KMS-11 (cell line): ENCODE data around the gene KIF1C.

Experiments
- H2AFZ ChIP-seq: fragments of 200-600 bp; sonication (generic); 2 replicates; pipeline ENCODE4 v1.6.1; 2016; ENCODE audit warnings: antibody characterized with exemption, mixed run types, low read depth
- H3K27ac ChIP-seq: fragments of 200-600 bp; sonication (generic); 2 replicates; pipeline ENCODE4 v1.6.1; 2016; ENCODE audit warnings: mild to moderate bottlenecking, mixed run types
- H3K27me3 ChIP-seq: fragments of 200-600 bp; sonication (generic); 2 replicates; pipeline ENCODE4 v1.6.1; 2017; ENCODE audit warnings: mild to moderate bottlenecking, low read depth, mixed run types, moderate library complexity; ENCODE audit not compliant: insufficient read depth
- H3K36me3 ChIP-seq: fragments of 200-600 bp; sonication (generic); 2 replicates; pipeline ENCODE4 v1.6.1; 2017; ENCODE audit warnings: mild to moderate bottlenecking, mixed run types; ENCODE audit not compliant: insufficient read depth
- H3K4me1 ChIP-seq: fragments of 200-600 bp; sonication (generic); 2 replicates; pipeline ENCODE4 v1.6.1; 2016; ENCODE audit warnings: mild to moderate bottlenecking, low read depth, mixed run types; ENCODE audit not compliant: poor library complexity, severe bottlenecking
- H3K4me2 ChIP-seq: fragments of 200-600 bp; sonication (generic); 2 replicates; pipeline ENCODE4 v1.7.0; 2016; ENCODE audit warnings: mild to moderate bottlenecking, mixed run types
- H3K4me3 ChIP-seq: fragments of 200-600 bp; sonication (generic); IDR thresholded peaks from 2 replicates; pipeline ENCODE4 v1.6.1; 2017; ENCODE audit warnings: low read depth, low read length, mixed read lengths; ENCODE audit not compliant: insufficient read depth
- H3K79me2 ChIP-seq: fragments of 200-600 bp; sonication (generic); 2 replicates; pipeline ENCODE4 v1.6.1; 2016; ENCODE audit warnings: low read depth, mixed run types; ENCODE audit not compliant: insufficient read depth
- H3K9ac ChIP-seq: fragments of 200-600 bp; sonication (generic); 2 replicates; pipeline ENCODE4 v1.6.1; 2016; ENCODE audit warnings: mild to moderate bottlenecking, mixed run types
- H4K20me1 ChIP-seq: fragments of 200-600 bp; sonication (generic); 2 replicates; pipeline ENCODE4 v1.6.1; 2016; ENCODE audit warnings: mild to moderate bottlenecking, mixed run types; ENCODE audit not compliant: insufficient read depth
- CTCF ChIP-seq: fragments of 200-600 bp; sonication (generic); conservative IDR thresholded peaks from 2 replicates; pipeline ENCODE4 v1.6.1; 2017; ENCODE audit warnings: low read depth, mild to moderate bottlenecking, antibody characterized with exemption, low read length, moderate library complexity, mixed read lengths

KIF1C gene

GRCh38 chr17:5019475-5019956 lies 21.8 kb downstream of the KIF1C start:
- no peaks in the 10 kb centered on the region for H3K4me1 ChIP-seq
- H3K79me2 ChIP-seq = no peaks in the 10 kb centered on the region
- H3K4me3 ChIP-seq = no peak overlapping the region
- H3K4me2 ChIP-seq = no peak overlapping the region
- no peak overlapping the region for H2AFZ ChIP-seq
- H3K36me3 ChIP-seq = no peaks in the 10 kb centered on the region
- no peaks in the 10 kb centered on the region for H4K20me1 ChIP-seq
- TF ChIP-seq CTCF = no peak
- H3K27ac ChIP-seq = no peak overlapping the region
- no peak overlapping the region for H3K9ac ChIP-seq
- H3K27me3 ChIP-seq = no peaks in the 10 kb centered on the region

DNA sequence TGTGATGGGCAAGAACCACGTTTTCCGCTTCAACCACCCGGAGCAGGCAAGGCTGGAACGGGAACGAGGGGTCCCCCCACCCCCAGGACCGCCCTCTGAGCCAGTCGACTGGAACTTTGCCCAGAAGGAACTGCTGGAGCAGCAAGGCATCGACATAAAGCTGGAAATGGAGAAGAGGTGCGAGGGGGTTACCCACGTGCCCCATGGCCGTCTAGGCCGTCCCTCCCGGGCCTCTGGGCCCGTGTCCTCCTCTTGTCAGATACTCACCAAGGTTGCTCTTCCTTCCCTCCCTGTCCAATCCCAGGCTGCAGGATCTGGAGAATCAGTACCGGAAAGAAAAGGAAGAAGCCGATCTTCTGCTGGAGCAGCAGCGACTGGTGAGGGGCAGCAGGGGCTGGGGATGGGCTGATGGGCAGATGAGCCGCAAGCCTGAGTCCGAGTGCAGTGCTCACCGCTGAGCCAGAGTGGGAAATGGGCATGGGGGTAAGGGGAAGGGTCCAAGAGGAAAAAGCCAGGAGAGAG lies 22.8 kb downstream of the KIF1C start:
- no peak for TF ChIP-seq CTCF
- H2AFZ ChIP-seq = no peak overlapping the region
- no peak overlapping the region for H3K4me3 ChIP-seq
- no peak overlapping the region for H3K27ac ChIP-seq
- no peaks in the 10 kb centered on the region for H3K79me2 ChIP-seq
- H3K9ac ChIP-seq = no peak overlapping the region
- no peaks in the 10 kb centered on the region for H3K27me3 ChIP-seq
- H4K20me1 ChIP-seq = no peaks in the 10 kb centered on the region
- no peak overlapping the region for H3K4me2 ChIP-seq
- H3K4me1 ChIP-seq = no peaks in the 10 kb centered on the region
- no peaks in the 10 kb centered on the region for H3K36me3 ChIP-seq

- no peak overlapping the region for H2AFZ ChIP-seq
- no peak overlapping the region for H3K4me3 ChIP-seq
- no peaks in the 10 kb centered on the region for H3K36me3 ChIP-seq
- no peaks in the 10 kb centered on the region for H3K79me2 ChIP-seq
- no peaks in the 10 kb centered on the region for H3K27me3 ChIP-seq
- H3K27ac ChIP-seq = no peak overlapping the region
- H3K4me1 ChIP-seq = no peaks in the 10 kb centered on the region
- H4K20me1 ChIP-seq = no peaks in the 10 kb centered on the region
- H3K9ac ChIP-seq = no peak overlapping the region
- no peak overlapping the region for H3K4me2 ChIP-seq
- TF ChIP-seq CTCF = no peak
These were observed 24.5 kb downstream of the KIF1C start for GRCh38 chr17:5022171-5022711.

- Histone ChIP-seq H3K27me3 (no peaks in the 10 kb centered on the region), H2AFZ (no peak overlapping the region), H3K9ac (no peak overlapping the region), H3K4me2 (no peak overlapping the region), H4K20me1 (no peaks in the 10 kb centered on the region), H3K36me3 (no peaks in the 10 kb centered on the region), H3K4me3 (no peak overlapping the region), H3K27ac (no peak overlapping the region), H3K4me1 (no peaks in the 10 kb centered on the region), H3K79me2 (no peaks in the 10 kb centered on the region)
- TF ChIP-seq CTCF = no peak
These were observed 25.9 kb downstream of the KIF1C start for GRCh38 chr17:5023588-5024147.
